Subcutaneous adipose tissue (tissue), 4 donors: ENCODE measurements around the gene DSTYK. TPM values are rescaled to one million over a fixed set of nuclear protein-coding genes. Genes with fewer than 3 reads are reported as not detected.

Source experiments
- total RNA-seq, 4 donors: library from RNA; depleted of rRNA; stranded (reverse); fragments of >200 nt; gene quantifications; one replicate each; pipeline ENCODE4 v1.1.0, GENCODE V29; 2016
- TF ChIP-seq, protein P1 (sequence below): fragments of 450-650 bp; IDR thresholded peaks from one replicate; pipeline ENCODE4 v1.5.1; 2016; ENCODE audit warnings: low read depth, mild to moderate bottlenecking, control low read depth, antibody characterized with exemption, moderate library complexity

Gene DSTYK
- total RNA-seq, 4 donors from 2014 or later, result 7.2 to 12.3 (median 11.0) TPM

DNA sequence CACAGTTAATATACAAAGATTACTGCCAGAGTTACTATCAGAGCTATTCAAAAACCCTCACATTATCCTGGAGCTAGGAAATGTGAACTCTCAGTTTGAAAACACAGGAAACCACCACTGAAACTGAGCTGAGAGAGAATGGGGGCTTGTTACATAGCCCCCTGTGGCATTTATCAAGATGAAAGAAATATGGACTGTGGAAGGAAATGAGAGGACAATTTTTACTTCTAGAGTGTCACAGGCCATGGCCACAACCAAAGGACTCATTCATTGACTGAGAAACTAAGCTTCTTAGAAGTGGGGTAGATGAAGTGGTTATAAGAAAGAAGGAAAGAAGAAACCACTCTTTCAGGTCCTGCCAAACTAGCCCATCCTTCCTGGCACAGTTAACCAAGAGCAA, 25.3 kb downstream of the DSTYK start:
- TF ChIP-seq, protein P1, sequence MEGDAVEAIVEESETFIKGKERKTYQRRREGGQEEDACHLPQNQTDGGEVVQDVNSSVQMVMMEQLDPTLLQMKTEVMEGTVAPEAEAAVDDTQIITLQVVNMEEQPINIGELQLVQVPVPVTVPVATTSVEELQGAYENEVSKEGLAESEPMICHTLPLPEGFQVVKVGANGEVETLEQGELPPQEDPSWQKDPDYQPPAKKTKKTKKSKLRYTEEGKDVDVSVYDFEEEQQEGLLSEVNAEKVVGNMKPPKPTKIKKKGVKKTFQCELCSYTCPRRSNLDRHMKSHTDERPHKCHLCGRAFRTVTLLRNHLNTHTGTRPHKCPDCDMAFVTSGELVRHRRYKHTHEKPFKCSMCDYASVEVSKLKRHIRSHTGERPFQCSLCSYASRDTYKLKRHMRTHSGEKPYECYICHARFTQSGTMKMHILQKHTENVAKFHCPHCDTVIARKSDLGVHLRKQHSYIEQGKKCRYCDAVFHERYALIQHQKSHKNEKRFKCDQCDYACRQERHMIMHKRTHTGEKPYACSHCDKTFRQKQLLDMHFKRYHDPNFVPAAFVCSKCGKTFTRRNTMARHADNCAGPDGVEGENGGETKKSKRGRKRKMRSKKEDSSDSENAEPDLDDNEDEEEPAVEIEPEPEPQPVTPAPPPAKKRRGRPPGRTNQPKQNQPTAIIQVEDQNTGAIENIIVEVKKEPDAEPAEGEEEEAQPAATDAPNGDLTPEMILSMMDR, result no peak

DNA sequence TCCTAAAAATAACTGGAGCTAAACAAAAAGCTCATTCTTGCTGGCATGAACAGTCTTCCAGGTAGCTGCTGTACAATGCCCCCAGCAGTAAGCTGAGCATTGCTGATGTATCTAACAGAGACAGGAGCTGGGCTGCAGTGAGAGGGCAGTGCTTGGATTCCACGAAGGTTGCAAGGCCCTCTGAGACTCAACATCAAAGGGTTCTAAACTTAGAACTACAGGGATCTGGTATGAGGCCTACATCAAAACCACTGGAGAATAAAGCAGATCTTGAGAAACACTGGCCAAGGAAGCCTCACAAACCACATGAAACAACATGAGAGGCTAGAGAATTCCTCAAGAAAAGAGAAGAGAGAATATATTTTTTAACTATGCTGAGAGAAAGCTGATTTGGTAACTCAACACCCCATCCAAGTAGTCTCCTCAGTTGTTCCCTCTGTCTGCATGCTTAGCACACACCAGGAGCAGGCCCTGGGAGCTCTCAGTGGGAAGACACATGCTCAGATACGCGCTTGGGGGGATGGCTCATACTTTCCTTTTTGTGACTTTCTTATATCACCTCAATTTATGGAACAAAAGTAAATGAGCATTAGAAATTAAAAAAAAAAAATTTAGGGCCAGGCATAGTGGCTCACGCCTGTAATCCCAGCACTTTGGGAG, 27.7 kb downstream of the DSTYK start:
- TF ChIP-seq, protein P1, result no peak

- TF ChIP-seq, protein P1, result no peak
Measured at GRCh38 chr1:205182930-205183329, 28.6 kb downstream of the DSTYK start.

GRCh38 chr1:205179842-205180241, 31.7 kb downstream of the DSTYK start:
- TF ChIP-seq, protein P1, result no peak

GRCh38 chr1:205172729-205173366, 38.7 kb downstream of the DSTYK start:
- TF ChIP-seq, protein P1, result no peak

- TF ChIP-seq, protein P1, result no peak
Measured at GRCh38 chr1:205171369-205171768, 40.1 kb downstream of the DSTYK start.

DNA sequence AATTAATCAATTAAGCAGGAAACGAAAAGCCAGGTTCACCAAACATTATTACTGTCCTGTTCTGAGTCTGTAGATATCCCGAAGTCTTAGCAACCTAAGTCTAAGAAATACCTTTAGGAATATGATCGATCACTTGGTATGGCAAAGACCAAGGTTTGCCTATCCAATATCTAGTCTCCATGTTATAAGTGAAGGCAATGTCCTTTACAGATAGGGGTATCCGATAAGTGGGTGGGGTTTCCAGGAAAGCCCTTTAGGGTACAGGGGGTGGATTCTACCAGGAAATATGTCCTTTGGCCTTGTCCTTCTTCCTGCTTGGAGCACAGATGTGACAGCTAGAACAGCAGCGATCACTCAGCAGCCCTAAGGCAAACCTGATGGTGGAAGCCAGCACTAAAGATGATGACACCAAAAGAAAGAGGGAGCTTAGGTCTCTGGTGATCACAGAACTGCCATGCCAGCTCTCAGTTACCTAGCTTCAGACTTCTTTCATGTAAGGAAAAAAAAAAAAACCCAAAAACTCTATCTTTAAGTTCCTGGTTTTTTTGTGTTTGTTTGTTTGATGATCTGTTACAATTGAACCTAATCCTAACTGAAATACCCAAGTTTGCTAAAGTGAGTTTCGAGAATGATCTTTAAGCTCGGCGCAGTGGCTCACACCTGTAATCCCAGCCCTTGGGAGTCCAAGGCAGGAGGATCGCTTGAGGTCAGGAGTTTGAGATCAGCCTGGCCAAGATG, 40.8 kb downstream of the DSTYK start:
- TF ChIP-seq, protein P1, result no peak
